Kidney epithelial cell (primary cell): ENCODE results near the gene ADAMTS19. TPM values are rescaled to one million over a fixed set of nuclear protein-coding genes. Genes with fewer than 3 reads are reported as not detected.

ENCODE experiments used
- DNase-seq: peaks from one replicate; pipeline ENCODE4 v3.0.0-alpha.2; 2010; ENCODE audit warnings: low read depth
- H3K27me3 ChIP-seq: 2 replicates; pipeline ENCODE4 v1.6.0; 2011; ENCODE audit warnings: low read length; ENCODE audit not compliant: control insufficient read depth, insufficient read depth
- H3K36me3 ChIP-seq: 2 replicates; pipeline ENCODE4 v1.5.1; 2011; ENCODE audit warnings: low read length; ENCODE audit not compliant: control insufficient read depth, insufficient read depth
- H3K4me3 ChIP-seq: 2 replicates; pipeline ENCODE4 v1.5.1; 2011; ENCODE audit warnings: low read depth, mild to moderate bottlenecking, control low read depth, low read length
- total RNA-seq: library from RNA; depleted of rRNA; stranded (reverse); fragments of >200 nt; gene quantifications from 2 replicates; pipeline ENCODE4 v1.2.3, GENCODE V29; 2015
- TF ChIP-seq, protein P1 (sequence below): IDR thresholded peaks from 2 replicates; pipeline ENCODE4 v1.5.1; 2011; ENCODE audit warnings: mild to moderate bottlenecking, moderate library complexity, low read length, control low read depth, inconsistent platforms; ENCODE audit not compliant: insufficient read depth, poor library complexity, severe bottlenecking

The ADAMTS19 gene
- total RNA-seq, 1 donor from 2014 or later = 0.21 TPM

DNA sequence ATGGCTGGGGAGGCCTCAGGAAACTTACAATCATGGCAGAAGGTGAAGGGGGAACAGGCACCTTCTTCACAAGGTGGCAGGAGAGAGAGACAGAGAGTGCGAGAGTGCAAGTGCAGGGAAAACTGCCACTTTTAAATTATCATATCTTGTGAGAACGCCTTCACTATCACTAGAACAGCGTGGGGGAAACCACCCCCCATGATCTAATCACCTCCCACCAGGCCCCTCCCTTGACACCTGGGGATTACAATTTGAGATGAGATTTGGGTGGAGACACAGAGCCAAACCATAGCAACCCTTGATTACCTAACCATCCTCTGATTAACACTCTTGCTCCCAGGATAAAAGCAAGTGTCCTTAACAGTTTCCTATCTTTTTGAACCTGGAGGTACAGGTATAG is 21.1 kb downstream of the ADAMTS19 start:
- TF ChIP-seq, protein P1, sequence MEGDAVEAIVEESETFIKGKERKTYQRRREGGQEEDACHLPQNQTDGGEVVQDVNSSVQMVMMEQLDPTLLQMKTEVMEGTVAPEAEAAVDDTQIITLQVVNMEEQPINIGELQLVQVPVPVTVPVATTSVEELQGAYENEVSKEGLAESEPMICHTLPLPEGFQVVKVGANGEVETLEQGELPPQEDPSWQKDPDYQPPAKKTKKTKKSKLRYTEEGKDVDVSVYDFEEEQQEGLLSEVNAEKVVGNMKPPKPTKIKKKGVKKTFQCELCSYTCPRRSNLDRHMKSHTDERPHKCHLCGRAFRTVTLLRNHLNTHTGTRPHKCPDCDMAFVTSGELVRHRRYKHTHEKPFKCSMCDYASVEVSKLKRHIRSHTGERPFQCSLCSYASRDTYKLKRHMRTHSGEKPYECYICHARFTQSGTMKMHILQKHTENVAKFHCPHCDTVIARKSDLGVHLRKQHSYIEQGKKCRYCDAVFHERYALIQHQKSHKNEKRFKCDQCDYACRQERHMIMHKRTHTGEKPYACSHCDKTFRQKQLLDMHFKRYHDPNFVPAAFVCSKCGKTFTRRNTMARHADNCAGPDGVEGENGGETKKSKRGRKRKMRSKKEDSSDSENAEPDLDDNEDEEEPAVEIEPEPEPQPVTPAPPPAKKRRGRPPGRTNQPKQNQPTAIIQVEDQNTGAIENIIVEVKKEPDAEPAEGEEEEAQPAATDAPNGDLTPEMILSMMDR = no peak
- DNase-seq = no peak
- H3K27me3 ChIP-seq = no peaks in the 10 kb centered on the region
- H3K36me3 ChIP-seq = no peaks in the 10 kb centered on the region
- no peak overlapping the region for H3K4me3 ChIP-seq

DNA sequence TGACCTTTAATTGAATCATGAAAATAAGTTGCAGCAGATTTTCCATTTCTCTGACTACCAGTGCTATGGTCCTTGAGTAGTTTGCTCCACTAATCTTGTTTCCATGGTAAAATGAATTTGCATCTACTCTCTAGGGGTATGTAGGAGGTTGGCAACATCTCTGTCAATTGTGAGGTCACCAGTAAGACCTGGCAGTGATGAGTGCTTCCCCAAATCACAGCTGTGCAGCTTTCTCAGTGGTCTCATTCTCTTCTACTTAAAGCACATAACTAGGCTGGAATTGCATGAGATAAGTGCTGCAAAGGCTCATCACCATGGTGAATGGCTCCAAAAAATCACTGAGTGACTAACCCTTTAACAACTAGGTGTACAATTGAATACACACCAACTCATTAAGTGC is 36.3 kb downstream of the ADAMTS19 start:
- Histone ChIP-seq H3K36me3 (no peaks in the 10 kb centered on the region), H3K4me3 (no peak overlapping the region), H3K27me3 (no peaks in the 10 kb centered on the region)
- no peak for DNase-seq
- TF ChIP-seq, protein P1 = no peak

DNA sequence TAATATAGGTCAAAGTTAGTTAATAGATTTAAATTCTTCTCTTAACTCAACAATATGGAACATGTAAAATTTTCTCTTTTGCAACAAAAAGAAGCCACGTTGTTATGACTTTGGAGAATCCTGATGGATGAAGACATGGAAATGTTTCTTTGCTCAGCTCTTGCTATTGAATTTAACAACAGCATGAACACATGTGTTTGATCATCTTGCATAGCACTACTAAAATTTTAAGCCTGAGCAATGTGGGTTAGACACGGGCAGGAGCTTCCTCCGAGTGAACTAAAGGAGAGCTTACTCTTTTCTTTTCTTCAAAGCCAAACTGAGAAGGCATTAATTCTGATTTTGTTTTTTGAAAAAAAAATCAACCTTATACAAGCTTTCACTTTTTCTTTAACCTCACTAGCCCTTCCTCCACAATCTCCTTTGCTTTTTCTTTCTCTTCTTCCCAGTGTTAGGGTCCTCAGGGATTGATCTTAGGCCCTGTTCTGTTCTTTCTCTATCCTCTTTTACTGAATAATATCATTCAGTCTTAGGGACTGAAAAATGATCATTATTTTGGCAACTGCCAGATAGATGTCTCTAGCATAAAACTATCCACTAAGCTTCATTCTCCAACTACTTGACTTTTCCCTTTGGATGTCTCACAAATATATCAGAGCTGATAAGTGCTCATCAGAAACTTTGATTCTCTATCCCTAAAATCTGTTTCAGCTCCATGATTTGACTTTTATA is 36.9 kb downstream of the ADAMTS19 start:
- Histone ChIP-seq H3K36me3 (no peaks in the 10 kb centered on the region), H3K4me3 (no peak overlapping the region), H3K27me3 (no peaks in the 10 kb centered on the region)
- no peak for DNase-seq
- TF ChIP-seq, protein P1 = no peak

DNA sequence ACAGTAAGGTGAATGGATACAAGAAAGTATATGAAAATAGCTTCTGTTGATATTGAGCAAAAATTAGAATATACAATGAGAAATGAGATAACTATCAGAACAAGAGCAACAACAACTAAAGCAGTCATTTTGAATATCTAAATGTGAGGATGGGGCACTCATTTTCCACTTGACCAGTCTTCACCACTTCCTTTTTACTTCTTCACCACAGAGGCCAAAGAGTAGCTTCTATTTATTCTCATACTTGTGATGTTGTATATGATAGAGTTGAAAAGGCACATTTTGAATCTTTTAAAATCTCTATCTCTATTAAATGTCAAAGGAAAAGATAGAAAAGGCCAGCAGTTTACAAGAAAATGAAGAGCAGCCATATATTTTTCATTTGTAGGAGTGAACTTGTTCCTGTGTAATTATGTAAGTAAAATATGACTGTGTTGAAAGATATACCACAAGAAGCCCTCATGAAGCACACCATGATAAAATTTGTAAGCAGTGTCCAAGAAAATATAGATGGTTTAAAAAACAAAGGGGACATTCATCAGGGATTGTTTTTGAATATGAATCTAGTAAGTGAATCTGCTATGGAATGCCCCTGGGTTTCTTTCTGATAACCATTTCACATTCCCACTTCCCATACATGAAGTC is 39.2 kb downstream of the ADAMTS19 start:
- H3K27me3 ChIP-seq = no peaks in the 10 kb centered on the region
- TF ChIP-seq, protein P1 = no peak
- no peak for DNase-seq
- no peaks in the 10 kb centered on the region for H3K36me3 ChIP-seq
- no peak overlapping the region for H3K4me3 ChIP-seq

DNA sequence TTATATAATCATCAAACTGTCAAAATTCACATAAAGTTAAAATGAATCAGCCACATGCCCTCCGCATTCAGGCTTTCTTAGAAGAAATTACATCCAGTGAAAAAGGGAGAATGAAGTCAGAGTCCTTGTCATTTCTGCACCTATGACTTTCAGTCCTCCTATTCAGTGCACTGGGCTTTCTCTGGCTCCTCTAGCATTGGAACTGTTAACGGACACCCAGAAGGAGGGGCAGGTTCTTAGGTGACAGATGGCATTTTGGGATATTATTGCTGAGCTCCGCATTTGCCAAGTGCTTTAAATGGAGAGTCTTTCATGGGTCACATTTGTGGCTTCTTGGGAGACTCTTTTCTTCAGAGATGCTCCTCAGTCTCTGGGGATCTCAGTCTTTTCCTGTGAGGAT is 40.0 kb downstream of the ADAMTS19 start:
- TF ChIP-seq, protein P1 = no peak
- DNase-seq = no peak
- Histone ChIP-seq H3K27me3 (no peaks in the 10 kb centered on the region), H3K4me3 (no peak overlapping the region), H3K36me3 (no peaks in the 10 kb centered on the region)
